Peyer's patch (tissue), 4 donors: ENCODE data around the gene CCDC12. TPM values are rescaled to one million over a fixed set of nuclear protein-coding genes. Genes with fewer than 3 reads are reported as not detected.
"Not testable (repeated sequence)": the region's sequence is repeated elsewhere in the genome, so short reads cannot be mapped to it uniquely, and the experiment has no call there.

ENCODE experiments used
- DNase-seq, 3 donors: peaks; one replicate each; pipeline ENCODE4 v3.0.0-alpha.2; 2017 to 2019
- H3K27ac ChIP-seq, 4 donors: fragments of 200-600 bp; sonication (generic); one replicate each; pipeline ENCODE4 v1.5.1; 2016 to 2019
- H3K27me3 ChIP-seq, 2 donors: fragments of 200-600 bp; sonication (generic); one replicate each; pipeline ENCODE4 v1.5.1; 2019
- H3K36me3 ChIP-seq, 3 donors: fragments of 200-600 bp; sonication (generic); one replicate each; pipeline ENCODE4 v1.5.1; 2016 to 2019
- H3K4me1 ChIP-seq, 4 donors: fragments of 200-600 bp; sonication (generic); one replicate each; pipeline ENCODE4 v1.5.1; 2016 to 2019
- H3K4me3 ChIP-seq, 4 donors: fragments of 200-600 bp; sonication (generic); 1 replicate in 3 of 4; 2 replicates in 1 of 4; pipeline ENCODE4 v1.5.1; 2016 to 2019; ENCODE audit warnings: mild to moderate bottlenecking in 1 of 4
- H3K9me3 ChIP-seq, 4 donors: fragments of 200-600 bp; sonication (generic); one replicate each; pipeline ENCODE4 v1.5.1; 2016 to 2019; ENCODE audit warnings: mild to moderate bottlenecking in 1 of 4
- CTCF ChIP-seq, 6 experiments: fragments of 450-650 bp in 4 of 6; fragments of 200-600 bp in 2 of 6; sonication (generic) in 1 of 6; IDR thresholded peaks; one replicate each; pipeline ENCODE4 v1.5.1; 2017 to 2019; ENCODE audit warnings: antibody characterized with exemption in 6 of 6, mild to moderate bottlenecking in 3 of 6, moderate library complexity in 1 of 6
- POLR2A ChIP-seq, 2 donors: fragments of 450-650 bp; IDR thresholded peaks; one replicate each; pipeline ENCODE4 v1.5.1; 2017; ENCODE audit warnings: antibody characterized with exemption in 2 of 2, mild to moderate bottlenecking in 2 of 2, moderate library complexity in 2 of 2
- total RNA-seq, 4 donors: library from RNA; depleted of rRNA; stranded (reverse); fragments of >200 nt; gene quantifications; one replicate each; pipeline ENCODE4 v1.1.0, GENCODE V29; 2016

CCDC12 gene
- total RNA-seq, 4 donors from 2014 or later, result 41.7 to 90.0 (median 59.2) TPM

GRCh38 chr3:46971151-46971550, 5.4 kb downstream of the CCDC12 start:
- peak overlapping the region in 3 of 4 donors; percentile 37 to 66 (median 49) for H3K27ac ChIP-seq
- H3K4me3 ChIP-seq, result no peak overlapping the region
- H3K36me3 ChIP-seq, result no peaks in the 10 kb centered on the region
- TF ChIP-seq POLR2A (IDR thresholded peaks at IDR 0.05) (no peak), CTCF (IDR thresholded peaks at IDR 0.05) (no peak)
- no peaks in the 10 kb centered on the region for H3K27me3 ChIP-seq
- peak in 1 of 3 donors; percentile 42 for DNase-seq
- H3K4me1 ChIP-seq, result peaks cover 12 to 81% (median 31%) of the 10 kb centered on the region in 4 donors
- no peaks in the 10 kb centered on the region for H3K9me3 ChIP-seq

- peak in 1 of 3 donors; percentile 50 for DNase-seq
- H3K27ac ChIP-seq, result peak overlapping the region in 2 of 4 donors; percentile 37 to 66
- TF ChIP-seq POLR2A (IDR thresholded peaks at IDR 0.05) (no peak), CTCF (IDR thresholded peaks at IDR 0.05) (no peak)
- no peaks in the 10 kb centered on the region for H3K9me3 ChIP-seq
- peaks cover 12 to 86% (median 36%) of the 10 kb centered on the region in 4 donors for H3K4me1 ChIP-seq
- no peaks in the 10 kb centered on the region for H3K27me3 ChIP-seq
- peaks cover 0 to 6% (median 0%) of the 10 kb centered on the region in 3 donors for H3K36me3 ChIP-seq
- H3K4me3 ChIP-seq, result no peak overlapping the region
Measured at GRCh38 chr3:46970391-46971091, 6.0 kb downstream of the CCDC12 start.

- Histone ChIP-seq H3K9me3 (no peaks in the 10 kb centered on the region), H3K36me3 (peaks cover 0 to 10% (median 0%) of the 10 kb centered on the region in 3 donors), H3K4me1 (peaks cover 12 to 79% (median 34%) of the 10 kb centered on the region in 4 donors), H3K27me3 (no peaks in the 10 kb centered on the region), H3K27ac (peak overlapping the region in 1 of 4 donors; percentile 52), H3K4me3 (no peak overlapping the region)
- TF ChIP-seq POLR2A (IDR thresholded peaks at IDR 0.05) (no peak), CTCF (IDR thresholded peaks at IDR 0.05) (no peak)
- DNase-seq, result peak in 1 of 3 donors; percentile 49
Measured at GRCh38 chr3:46968783-46969428, 7.6 kb downstream of the CCDC12 start.

DNA sequence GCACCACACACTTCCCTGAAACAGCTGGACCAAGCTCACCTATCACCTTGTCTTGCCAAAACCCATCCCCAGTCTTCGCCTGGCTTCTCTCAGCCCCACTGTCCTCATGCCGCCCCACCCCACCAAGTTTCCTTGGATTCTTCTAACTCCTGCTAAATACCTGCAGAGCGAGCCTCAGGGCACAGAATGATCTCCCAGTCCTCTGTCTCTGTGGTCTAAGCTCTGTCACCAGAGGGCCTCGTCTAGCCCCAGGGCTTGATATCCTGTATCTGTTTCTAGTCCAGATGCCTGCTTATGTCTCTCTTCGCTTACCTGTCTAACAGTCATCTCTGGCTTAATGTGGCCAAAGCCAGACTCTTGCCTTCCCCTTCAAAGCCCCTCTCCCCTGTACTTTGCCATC, 9.7 kb downstream of the CCDC12 start:
- Histone ChIP-seq H3K36me3 (peaks cover 0 to 10% (median 0%) of the 10 kb centered on the region in 3 donors), H3K27ac (no peak overlapping the region)

DNA sequence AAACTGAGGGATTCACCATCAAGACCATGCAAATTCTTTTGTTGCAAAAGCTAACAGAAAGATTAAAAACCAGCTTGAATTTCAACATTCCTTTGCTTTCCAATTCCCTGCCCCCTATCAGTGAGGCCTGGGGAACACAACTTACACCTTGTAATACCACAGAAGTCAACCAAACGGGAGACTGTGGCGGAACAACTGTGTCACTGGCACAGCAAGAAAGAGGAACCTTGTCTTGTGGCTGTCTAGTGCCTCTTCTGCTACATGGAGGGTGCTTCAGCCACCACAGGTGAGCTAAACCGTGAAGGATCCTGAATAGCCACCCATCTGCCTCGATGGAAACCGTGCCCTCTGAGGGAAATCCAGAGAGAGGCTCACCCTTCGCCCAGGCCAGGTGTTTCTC, 11.4 kb downstream of the CCDC12 start:
- Histone ChIP-seq H3K27ac (peak overlapping the region in 1 of 4 donors; percentile 6), H3K4me1 (peaks cover 3 to 70% (median 23%) of the 10 kb centered on the region in 4 donors), H3K27me3 (no peaks in the 10 kb centered on the region), H3K36me3 (peaks cover 0 to 10% (median 0%) of the 10 kb centered on the region in 3 donors), H3K9me3 (no peaks in the 10 kb centered on the region), H3K4me3 (no peak overlapping the region)
- peak in 2 of 3 donors; percentile 70 to 74 for DNase-seq
- no peak for TF ChIP-seq CTCF (IDR thresholded peaks at IDR 0.05)
- TF ChIP-seq POLR2A (IDR thresholded peaks at IDR 0.05), result no peak

More for the DNA sequence above, 9.7 kb downstream of the CCDC12 start:
- peak in 2 of 3 donors; percentile 36 to 46 for DNase-seq
- H3K27me3 ChIP-seq, result no peaks in the 10 kb centered on the region
- TF ChIP-seq CTCF (IDR thresholded peaks at IDR 0.05) (no peak), POLR2A (IDR thresholded peaks at IDR 0.05) (no peak)
- no peaks in the 10 kb centered on the region for H3K9me3 ChIP-seq
- H3K4me3 ChIP-seq, result no peak overlapping the region
- peaks cover 12 to 70% (median 30%) of the 10 kb centered on the region in 4 donors for H3K4me1 ChIP-seq

DNA sequence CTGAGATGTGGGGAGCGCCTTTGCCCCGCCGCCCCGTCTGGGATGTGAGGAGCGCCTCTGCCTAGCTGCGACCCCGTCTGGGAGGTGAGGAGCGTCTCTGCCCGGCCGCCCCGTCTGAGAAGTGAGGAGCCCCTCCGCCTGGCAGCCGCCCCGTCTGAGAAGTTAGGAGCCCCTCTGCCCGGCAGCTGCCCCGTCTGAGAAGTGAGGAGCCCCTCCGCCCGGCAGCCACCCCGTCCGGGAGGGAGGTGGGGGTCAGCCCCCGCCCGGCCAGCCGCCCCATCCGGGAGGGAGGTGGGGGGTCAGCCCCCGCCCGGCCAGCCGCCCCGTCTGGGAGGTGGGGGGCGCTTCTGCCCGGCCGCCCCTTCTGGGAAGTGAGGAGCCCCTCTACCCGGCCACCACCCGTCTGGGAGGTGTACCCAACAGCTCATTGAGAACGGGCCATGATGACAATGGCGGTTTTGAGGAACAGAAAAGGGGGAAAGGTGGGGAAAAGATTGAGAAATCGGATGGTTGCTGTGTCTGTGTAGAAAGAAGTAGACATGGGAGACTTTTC, 12.4 kb downstream of the CCDC12 start:
- not testable (repeated sequence) for H3K9me3 ChIP-seq, H3K27me3 ChIP-seq, H3K27ac ChIP-seq, H3K36me3 ChIP-seq, DNase-seq, H3K4me3 ChIP-seq
- H3K4me1 ChIP-seq, result peaks cover 5 to 71% (median 26%) of the 10 kb centered on the region in 4 donors
